HL-60/S4 treated with phorbol 12-myristate 13-acetate at 8.2 ng/mL for 4 days and 3 days (cell line): Measurements from ENCODE around the gene PELI3.

Source experiments
- in situ Hi-C: fragments of 300-500 bp; cut with MboI; formaldehyde crosslinking; loops from 2 replicates; pipeline ENCODE4 v1.15.0; 2022; ENCODE audit warnings: low sequenced_read_pairs

The PELI3 gene

DNA sequence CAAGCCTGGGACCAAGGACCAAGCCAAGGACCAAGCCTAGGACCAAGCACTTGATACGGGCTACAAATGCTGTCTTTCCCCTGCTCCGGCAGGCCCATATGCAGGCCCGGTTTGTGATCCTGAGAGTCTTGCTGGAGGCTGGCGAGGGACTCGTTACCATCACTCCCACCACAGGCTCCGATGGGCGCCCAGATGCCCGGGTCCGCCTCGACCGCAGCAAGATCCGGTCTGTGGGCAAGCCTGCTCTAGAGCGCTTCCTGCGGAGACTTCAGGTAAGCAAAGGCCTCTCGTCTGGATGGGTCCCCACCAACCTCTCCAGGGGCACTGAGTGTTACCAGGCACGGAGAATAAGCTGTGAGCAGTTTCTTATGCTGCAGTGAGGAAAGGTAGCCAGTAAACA is 30.5 kb downstream of the PELI3 start:
- in situ Hi-C loops = no loop called here

DNA sequence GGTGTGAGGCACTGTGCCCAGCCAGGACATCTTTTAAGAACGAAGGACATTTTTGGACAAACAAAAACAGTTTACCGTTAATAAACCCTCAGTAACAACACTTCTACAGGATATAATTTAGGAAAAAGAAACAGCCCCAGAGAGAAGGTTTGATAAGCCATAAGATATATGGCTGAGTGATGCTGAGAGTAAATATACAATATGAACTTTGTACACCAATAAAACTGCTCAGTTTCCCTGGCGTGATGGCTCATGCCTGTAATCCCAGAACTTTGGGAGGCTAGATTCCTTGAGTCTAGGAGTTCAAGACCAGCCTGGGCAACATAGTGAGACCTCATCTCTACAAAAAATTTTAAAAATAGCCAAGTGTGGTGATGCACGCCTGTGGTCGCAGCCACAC is 31.8 kb downstream of the PELI3 start:
- in situ Hi-C loops = no loop called here

DNA sequence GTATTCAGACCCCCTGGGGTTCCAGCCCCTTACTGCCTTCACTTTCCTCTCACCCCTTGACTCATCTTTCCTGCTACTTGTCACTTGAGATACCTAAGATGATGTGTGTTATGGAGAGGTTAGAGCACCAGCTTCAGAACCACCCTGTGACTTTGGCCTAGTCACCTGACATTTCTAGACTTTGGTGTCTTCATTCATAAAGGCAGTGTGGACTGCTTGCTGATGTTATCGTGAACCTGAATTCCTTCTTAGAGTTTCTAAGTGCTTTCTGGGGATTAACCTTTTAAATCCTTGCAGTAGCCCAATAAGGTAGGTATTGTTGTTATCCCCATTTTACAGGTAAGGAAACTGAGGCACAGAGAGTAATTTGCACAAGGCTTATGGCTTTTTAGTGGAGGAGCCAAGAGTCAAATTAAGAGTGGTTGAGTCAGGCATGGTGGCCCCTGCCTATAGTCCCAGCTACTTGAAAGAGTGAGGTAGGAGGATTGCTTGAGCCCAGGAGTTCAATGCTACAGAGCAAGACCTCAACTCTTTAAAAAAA is 38.6 kb downstream of the PELI3 start:
- in situ Hi-C loops = no loop called here

- in situ Hi-C loops = no loop called here
Measured at GRCh38 chr11:66509131-66509561, 42.4 kb downstream of the PELI3 start.

GRCh38 chr11:66510271-66510989 is 43.7 kb downstream of the PELI3 start, which contains the start of gene BBS1:
Gene BBS1, plus strand, starts transcription at chr11:66510635. Its CDS starts 25 bp downstream, at chr11:66510660.
- in situ Hi-C loops = no loop called here

- in situ Hi-C loops = no loop called here
Measured at GRCh38 chr11:66510990-66511339, 44.3 kb downstream of the PELI3 start.

- in situ Hi-C loops = no loop called here
Measured at GRCh38 chr11:66523611-66524010, 56.9 kb downstream of the PELI3 start.

DNA sequence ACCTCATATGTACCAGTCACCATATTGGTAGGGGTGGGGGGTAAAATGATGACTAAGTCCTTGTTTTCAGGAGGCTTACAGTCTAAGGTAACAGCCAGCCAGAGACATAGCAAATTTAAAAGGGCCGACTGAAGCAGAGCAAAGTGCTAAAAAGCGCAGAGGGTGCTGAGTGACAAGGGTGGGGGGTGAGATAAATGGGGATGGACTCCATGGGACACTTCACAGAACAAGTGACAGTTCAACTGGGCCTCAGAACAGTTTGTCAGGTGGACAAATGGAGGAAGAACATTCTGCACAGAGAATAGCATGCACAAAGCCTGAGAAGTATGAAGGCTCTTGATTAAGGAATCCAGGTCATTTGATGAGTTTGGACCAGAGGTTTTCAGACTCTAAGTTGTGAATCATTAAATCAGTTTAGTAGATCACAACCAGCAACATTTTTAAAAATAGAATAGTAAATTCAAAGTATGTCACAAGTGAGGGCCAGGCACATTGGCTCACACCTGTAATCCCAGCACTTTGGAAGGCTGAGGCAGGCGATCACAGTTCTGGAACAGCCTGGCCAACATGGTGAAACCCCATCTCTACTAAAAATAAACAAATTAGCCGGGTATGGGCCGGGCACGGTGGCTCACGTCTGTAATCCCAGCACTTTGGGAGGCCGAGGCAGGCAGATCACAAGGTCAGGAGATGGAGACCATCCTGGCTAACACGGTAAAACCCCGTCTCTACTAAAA is 57.8 kb downstream of the PELI3 start:
- in situ Hi-C loops = no loop called here
